ENCODE data around the gene THG1L. TPM values are rescaled to one million over a fixed set of nuclear protein-coding genes. Genes with fewer than 3 reads are reported as not detected.

THG1L gene
- total and polyA plus RNA-seq, 10 of the 15 experiments (the other 5 are each of a cell fraction or from before 2014, with no cell fraction given): 24.8 to 58.0 (median 34.5) TPM

DNA sequence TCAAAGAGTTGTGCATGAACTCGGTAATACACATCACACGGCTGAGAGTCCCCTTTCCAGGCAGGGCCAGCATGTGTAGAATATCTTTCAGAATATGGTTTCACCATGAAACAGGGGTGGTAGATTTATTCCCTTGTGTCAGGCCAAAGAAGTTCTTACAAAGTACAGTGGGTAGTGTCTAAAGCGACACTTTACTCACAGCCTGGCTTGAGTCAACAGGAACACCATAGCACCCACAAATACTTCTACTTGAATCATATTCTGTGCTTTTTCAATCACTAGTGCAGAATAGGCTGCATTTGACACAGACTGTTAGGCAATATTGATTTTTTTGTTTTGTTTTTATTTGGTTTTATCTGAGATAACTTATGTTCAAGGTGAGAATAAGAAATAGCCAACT lies 24.9 kb downstream of the THG1L start:
- POLR2A ChIA-PET: no interaction called here
- CTCF ChIA-PET: interaction anchor here (0.6 kb wide), 1 partner anchor 283 kb away, joined by 3 read pairs; no protein-coding TSS in a partner anchor
- BruUV-seq (replicated peaks): no TSS peak

DNA sequence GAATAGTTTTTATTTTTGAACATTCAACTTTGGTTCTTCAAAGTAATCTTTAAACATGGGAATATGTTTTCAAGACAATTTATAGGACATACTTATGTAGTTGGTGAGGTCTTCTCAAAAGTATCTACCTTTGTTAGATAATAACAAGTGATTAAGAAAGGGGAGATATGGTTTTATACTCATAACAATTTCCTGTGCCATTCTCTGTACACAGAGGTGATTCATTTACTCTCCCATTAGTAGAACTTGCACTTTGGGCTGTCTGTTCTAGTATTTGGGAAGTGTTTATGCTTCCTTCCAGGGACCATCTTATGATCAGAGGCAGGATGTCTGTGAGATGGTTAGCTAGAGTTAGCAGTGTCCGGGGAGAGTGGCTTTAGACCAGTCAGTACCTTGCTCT lies 27.5 kb downstream of the THG1L start:
- no peak overlapping the region for H3K4me2 ChIP-seq (ENCODE audit: control insufficient read depth, insufficient read depth)
- H2AFZ ChIP-seq (ENCODE audit: control insufficient read depth, low read depth, low read length): no peak overlapping the region
- no peaks in the 10 kb centered on the region for H3K9me3 ChIP-seq (replicated peaks; ENCODE audit: control insufficient read depth, insufficient read depth, low read length)
- H3K9ac ChIP-seq (ENCODE audit: control insufficient read depth, insufficient read depth, low read length): no peak overlapping the region
- TF ChIP-seq NFYA (IDR thresholded peaks at IDR 0.05; ENCODE audit: borderline replicate concordance, low read depth, low read length) (no peak), SPI1 (IDR thresholded peaks at IDR 0.05; ENCODE audit: borderline replicate concordance, insufficient read depth, low read depth, low read length) (no peak), BACH1 (IDR thresholded peaks at IDR 0.05; ENCODE audit: borderline replicate concordance) (no peak), SIX5 (IDR thresholded peaks at IDR 0.05; ENCODE audit: low read depth, low read length, severe bottlenecking) (no peak), MTA2 (IDR thresholded peaks at IDR 0.05; ENCODE audit: low read depth) (no peak), EED (IDR thresholded peaks at IDR 0.05; ENCODE audit: low read depth) (no peak), CHD4 (IDR thresholded peaks at IDR 0.05) (no peak), RB1 (IDR thresholded peaks at IDR 0.05; ENCODE audit: borderline replicate concordance) (no peak), ESRRA (IDR thresholded peaks at IDR 0.05; ENCODE audit: low read length) (no peak), RCOR1 (conservative IDR thresholded peaks at IDR 0.05; ENCODE audit: low read depth, low read length) (no peak), ETV6 (conservative IDR thresholded peaks at IDR 0.05 in 1 of 2, IDR thresholded peaks at IDR 0.05 in 1 of 2; ENCODE audit: borderline replicate concordance in 1 of 2, low read depth in 1 of 2) (no peak), SREBF2 (IDR thresholded peaks at IDR 0.05; ENCODE audit: low read length) (no peak), EZH2 (IDR thresholded peaks at IDR 0.05; ENCODE audit: borderline replicate concordance, control insufficient read depth, low read depth, low read length) (no peak), NR2F1 (conservative IDR thresholded peaks at IDR 0.05) (no peak)
- TF ChIP-seq, protein P1, sequence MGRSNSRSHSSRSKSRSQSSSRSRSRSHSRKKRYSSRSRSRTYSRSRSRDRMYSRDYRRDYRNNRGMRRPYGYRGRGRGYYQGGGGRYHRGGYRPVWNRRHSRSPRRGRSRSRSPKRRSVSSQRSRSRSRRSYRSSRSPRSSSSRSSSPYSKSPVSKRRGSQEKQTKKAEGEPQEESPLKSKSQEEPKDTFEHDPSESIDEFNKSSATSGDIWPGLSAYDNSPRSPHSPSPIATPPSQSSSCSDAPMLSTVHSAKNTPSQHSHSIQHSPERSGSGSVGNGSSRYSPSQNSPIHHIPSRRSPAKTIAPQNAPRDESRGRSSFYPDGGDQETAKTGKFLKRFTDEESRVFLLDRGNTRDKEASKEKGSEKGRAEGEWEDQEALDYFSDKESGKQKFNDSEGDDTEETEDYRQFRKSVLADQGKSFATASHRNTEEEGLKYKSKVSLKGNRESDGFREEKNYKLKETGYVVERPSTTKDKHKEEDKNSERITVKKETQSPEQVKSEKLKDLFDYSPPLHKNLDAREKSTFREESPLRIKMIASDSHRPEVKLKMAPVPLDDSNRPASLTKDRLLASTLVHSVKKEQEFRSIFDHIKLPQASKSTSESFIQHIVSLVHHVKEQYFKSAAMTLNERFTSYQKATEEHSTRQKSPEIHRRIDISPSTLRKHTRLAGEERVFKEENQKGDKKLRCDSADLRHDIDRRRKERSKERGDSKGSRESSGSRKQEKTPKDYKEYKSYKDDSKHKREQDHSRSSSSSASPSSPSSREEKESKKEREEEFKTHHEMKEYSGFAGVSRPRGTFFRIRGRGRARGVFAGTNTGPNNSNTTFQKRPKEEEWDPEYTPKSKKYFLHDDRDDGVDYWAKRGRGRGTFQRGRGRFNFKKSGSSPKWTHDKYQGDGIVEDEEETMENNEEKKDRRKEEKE (IDR thresholded peaks at IDR 0.05): no peak
- no peaks in the 10 kb centered on the region; the same call in 1 of the 2 replicates for H4K20me1 ChIP-seq (ENCODE audit: control insufficient read depth, insufficient read depth)
- CTCF ChIA-PET: interaction anchor here (0.7 to 6.1 kb wide), 7 partner anchors 9 to 1374 kb away, joined by 3 to 58 read pairs (median 9); no protein-coding TSS in a partner anchor
- H3K36me3 ChIP-seq (ENCODE audit: control insufficient read depth in 2 of 2, insufficient read depth in 2 of 2, low read length in 1 of 2): peaks cover 4 to 6% of the 10 kb centered on the region in 2 experiments; a peak in 3 of 4 replicates
- no peak for ATAC-seq
- DNase-seq (ENCODE audit: low read depth, low spot score): no peak
- RAD21 ChIA-PET (ENCODE audit: unreplicated experiment): interaction anchor here (2.3 kb wide), 1 partner anchor 236 kb away, joined by 7 read pairs; no protein-coding TSS in a partner anchor
- no peak overlapping the region for H3K4me3 ChIP-seq
- POLR2A ChIA-PET: no interaction called here
- 0 out of 2 replicates have a peak, but pooled peaks cover 3% of the 10 kb centered on the region for H3K4me1 ChIP-seq (ENCODE audit: control insufficient read depth, insufficient read depth, low read length)
- no peak overlapping the region for H3K27ac ChIP-seq (ENCODE audit: control insufficient read depth, insufficient read depth)
- intact Hi-C loops (cut with micrococcal nuclease; ENCODE audit: unreplicated experiment): no loop called here
- BruUV-seq (replicated peaks): no TSS peak
- SMC1A ChIA-PET (ENCODE audit: uncharacterized antibody, unreplicated experiment): interaction anchor here (1.1 to 1.2 kb wide), 2 partner anchors 191 to 237 kb away, joined by 3 to 4 read pairs; no protein-coding TSS in a partner anchor
- in situ Hi-C loops (cut with MboI): no loop called here
- no peaks in the 10 kb centered on the region for H3K79me2 ChIP-seq (ENCODE audit: control insufficient read depth, insufficient read depth, low read length)
- no peak for FAIRE-seq
- 100% methylated on average over 1 of the region's 1 CpG for WGBS (ENCODE audit: insufficient coverage, insufficient replicate concordance, low lambda C conversion rate, missing lambda C conversion rate)
- no peaks in the 10 kb centered on the region for H3K27me3 ChIP-seq (replicated peaks in 1 of 2; ENCODE audit: control insufficient read depth in 2 of 2, insufficient read depth in 2 of 2, low read length in 1 of 2)

More for the DNA sequence above, 24.9 kb downstream of the THG1L start:
- TF ChIP-seq JUND (IDR thresholded peaks at IDR 0.05; ENCODE audit: low read depth, low read length): no peak
- Histone ChIP-seq H3K4me1 (ENCODE audit: control insufficient read depth, insufficient read depth, low read length) (0 out of 2 replicates have a peak, but pooled peaks cover 3% of the 10 kb centered on the region), H3K9ac (ENCODE audit: control insufficient read depth, insufficient read depth, low read length) (no peak overlapping the region), H3K27ac (ENCODE audit: control insufficient read depth, insufficient read depth) (no peak overlapping the region), H3K79me2 (ENCODE audit: control insufficient read depth, insufficient read depth, low read length) (no peaks in the 10 kb centered on the region), H3K4me2 (ENCODE audit: control insufficient read depth, insufficient read depth) (no peak overlapping the region), H3K4me3 (no peak overlapping the region), H3K27me3 (replicated peaks in 1 of 2; ENCODE audit: control insufficient read depth in 2 of 2, insufficient read depth in 2 of 2, low read length in 1 of 2) (no peaks in the 10 kb centered on the region), H3K36me3 (ENCODE audit: control insufficient read depth in 2 of 2, insufficient read depth in 2 of 2, low read length in 1 of 2) (peaks cover 4 to 6% of the 10 kb centered on the region in 2 experiments; a peak in 3 of 4 replicates), H3K9me3 (replicated peaks; ENCODE audit: control insufficient read depth, insufficient read depth, low read length) (no peaks in the 10 kb centered on the region), H4K20me1 (ENCODE audit: control insufficient read depth, insufficient read depth) (no peaks in the 10 kb centered on the region), H2AFZ (ENCODE audit: control insufficient read depth, low read depth, low read length) (no peak overlapping the region)
- no peak for DNase-seq (ENCODE audit: low read depth, low spot score)
- in situ Hi-C loops (cut with MboI) (no loop called here), intact Hi-C loops (cut with micrococcal nuclease; ENCODE audit: unreplicated experiment) (no loop called here)
- 66% methylated on average over 3 of the region's 3 CpGs for WGBS (ENCODE audit: insufficient coverage, insufficient replicate concordance, low lambda C conversion rate, missing lambda C conversion rate)
- ATAC-seq: no peak
- RAD21 ChIA-PET (ENCODE audit: unreplicated experiment): no interaction called here
- no peak for FAIRE-seq
- SMC1A ChIA-PET (ENCODE audit: uncharacterized antibody, unreplicated experiment): no interaction called here

All from GM12878 (cell line).